GM12873 (cell line): ENCODE results near the gene DNAL4.

Experiments
- TF ChIP-seq, protein P1 (sequence below): IDR thresholded peaks from 2 replicates; pipeline ENCODE4 v1.5.1; 2012; ENCODE audit warnings: low read depth, mild to moderate bottlenecking, moderate library complexity, low read length, control low read depth; ENCODE audit not compliant: insufficient read depth; ENCODE audit errors: missing control alignments

DNAL4 gene

GRCh38 chr22:38826386-38826785 is 32.4 kb upstream of the DNAL4 start:
- TF ChIP-seq, protein P1, sequence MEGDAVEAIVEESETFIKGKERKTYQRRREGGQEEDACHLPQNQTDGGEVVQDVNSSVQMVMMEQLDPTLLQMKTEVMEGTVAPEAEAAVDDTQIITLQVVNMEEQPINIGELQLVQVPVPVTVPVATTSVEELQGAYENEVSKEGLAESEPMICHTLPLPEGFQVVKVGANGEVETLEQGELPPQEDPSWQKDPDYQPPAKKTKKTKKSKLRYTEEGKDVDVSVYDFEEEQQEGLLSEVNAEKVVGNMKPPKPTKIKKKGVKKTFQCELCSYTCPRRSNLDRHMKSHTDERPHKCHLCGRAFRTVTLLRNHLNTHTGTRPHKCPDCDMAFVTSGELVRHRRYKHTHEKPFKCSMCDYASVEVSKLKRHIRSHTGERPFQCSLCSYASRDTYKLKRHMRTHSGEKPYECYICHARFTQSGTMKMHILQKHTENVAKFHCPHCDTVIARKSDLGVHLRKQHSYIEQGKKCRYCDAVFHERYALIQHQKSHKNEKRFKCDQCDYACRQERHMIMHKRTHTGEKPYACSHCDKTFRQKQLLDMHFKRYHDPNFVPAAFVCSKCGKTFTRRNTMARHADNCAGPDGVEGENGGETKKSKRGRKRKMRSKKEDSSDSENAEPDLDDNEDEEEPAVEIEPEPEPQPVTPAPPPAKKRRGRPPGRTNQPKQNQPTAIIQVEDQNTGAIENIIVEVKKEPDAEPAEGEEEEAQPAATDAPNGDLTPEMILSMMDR = no peak

GRCh38 chr22:38824585-38824984 is 30.6 kb upstream of the DNAL4 start:
- TF ChIP-seq, protein P1 = no peak

DNA sequence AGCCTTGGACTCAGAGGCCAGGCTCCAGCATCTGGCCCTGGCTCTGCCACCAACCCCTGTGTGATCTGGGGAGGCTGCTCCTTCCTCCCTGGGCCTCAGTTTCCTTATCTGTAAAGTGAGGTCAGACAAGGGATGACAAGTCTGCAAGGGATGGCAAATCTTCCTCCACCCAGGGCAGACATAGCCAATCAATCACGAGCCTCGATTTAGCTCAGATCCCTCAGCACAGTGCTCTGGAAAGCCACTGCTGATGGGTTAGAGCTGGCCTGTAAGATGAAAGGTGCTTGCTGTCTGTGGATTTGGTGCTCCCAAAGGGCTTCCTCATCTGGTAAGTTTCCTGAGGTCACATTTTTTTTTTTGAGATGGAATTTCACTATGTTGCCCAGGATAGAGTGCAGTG is 29.7 kb upstream of the DNAL4 start:
- TF ChIP-seq, protein P1 = no peak

GRCh38 chr22:38823076-38823475 is 29.1 kb upstream of the DNAL4 start:
- TF ChIP-seq, protein P1 = no peak

DNA sequence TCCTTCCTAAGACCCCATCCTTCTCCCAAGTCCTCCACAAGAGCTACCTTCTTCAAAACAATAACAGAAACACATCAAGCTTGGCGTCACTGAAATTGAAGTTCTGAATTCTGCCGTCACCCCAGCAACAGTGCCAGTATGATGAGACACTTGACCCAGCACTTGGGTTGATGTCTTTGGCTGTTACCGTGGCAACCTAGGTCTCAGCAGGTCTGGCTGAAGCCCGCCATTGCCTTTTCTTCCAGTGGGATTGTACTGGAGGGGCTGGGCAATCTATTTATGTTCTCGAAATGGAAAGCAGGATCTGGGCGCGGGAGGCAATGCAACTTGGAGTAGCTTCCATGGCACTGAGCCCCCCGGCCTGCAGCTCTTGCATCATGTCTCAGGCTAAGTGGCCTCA is 26.1 kb upstream of the DNAL4 start:
- TF ChIP-seq, protein P1 = no peak

DNA sequence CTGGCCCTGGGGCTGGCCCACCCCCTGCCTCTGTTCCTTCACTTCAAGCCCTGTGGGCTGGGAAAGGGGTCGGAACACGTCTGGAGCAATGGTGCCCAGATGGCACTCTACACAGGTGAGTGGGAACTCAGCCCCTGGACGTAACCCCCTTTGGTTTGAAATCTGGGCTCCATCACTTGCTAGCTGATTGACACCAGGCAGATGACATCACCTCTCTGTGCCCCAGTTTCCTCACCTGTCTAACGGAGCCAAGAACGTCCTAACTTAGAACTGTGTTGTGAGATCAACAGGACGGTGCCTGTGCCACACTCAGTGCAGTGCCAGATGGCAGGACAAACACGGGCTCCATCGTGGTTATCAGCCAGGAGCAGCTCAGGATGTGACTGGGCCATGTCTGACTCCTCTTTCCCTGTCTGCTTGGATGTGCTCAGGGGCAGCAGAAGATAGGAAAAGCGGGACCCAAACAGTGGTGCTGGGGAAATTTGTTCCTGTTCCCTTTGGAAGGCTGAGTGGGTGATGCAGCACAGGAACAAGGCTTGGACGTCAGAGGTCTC is 25.5 kb upstream of the DNAL4 start:
- TF ChIP-seq, protein P1 = no peak

DNA sequence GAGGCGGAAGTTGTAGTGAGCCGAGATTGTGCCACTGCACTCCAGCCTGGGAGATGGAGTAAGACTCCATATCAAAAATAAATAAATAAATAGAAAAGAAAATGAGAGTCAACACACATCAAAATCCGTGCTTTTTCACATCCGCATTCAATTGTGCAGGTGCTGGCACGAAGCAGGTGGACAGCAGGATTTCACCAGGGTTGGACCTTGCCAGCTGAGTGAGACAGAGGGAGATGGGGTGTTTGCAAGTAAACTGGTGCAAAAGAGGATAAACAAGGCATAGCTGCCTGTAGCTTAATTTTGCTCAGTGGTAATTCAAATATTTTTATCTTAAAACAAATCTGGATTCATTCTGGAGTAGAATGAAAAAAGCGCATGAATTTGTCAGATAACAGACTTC is 23.3 kb upstream of the DNAL4 start:
- TF ChIP-seq, protein P1 = no peak
